Sigmoid colon (tissue), 4 donors: ENCODE measurements around the gene ME3.
"Not testable (repeated sequence)": the region's sequence is repeated elsewhere in the genome, so short reads cannot be mapped to it uniquely, and the experiment has no call there.

Experiments used
- EP300 ChIP-seq, 4 donors: sonication (generic); formaldehyde crosslinking; IDR thresholded peaks; one replicate each; pipeline ENCODE4 v1.6.1; 2017; ENCODE audit warnings: antibody characterized with exemption in 4 of 4
- POLR2A ChIP-seq, 2 donors: fragments of 450-650 bp; IDR thresholded peaks; one replicate each; pipeline ENCODE4 v1.6.1; 2016; ENCODE audit warnings: antibody characterized with exemption in 2 of 2, mild to moderate bottlenecking in 2 of 2, moderate library complexity in 2 of 2
- POLR2AphosphoS5 ChIP-seq, 4 donors: sonication (generic); formaldehyde crosslinking; IDR thresholded peaks; one replicate each; pipeline ENCODE4 v1.6.1; 2017; ENCODE audit warnings: antibody characterized with exemption in 4 of 4
- TF ChIP-seq, protein P1 (sequence below), 4 experiments: fragments of 450-650 bp in 3 of 4; fragments of 200-600 bp in 1 of 4; IDR thresholded peaks; one replicate each; pipeline ENCODE4 v1.5.1; 2016 to 2019; ENCODE audit warnings: antibody characterized with exemption in 4 of 4, mild to moderate bottlenecking in 3 of 4, moderate library complexity in 2 of 4

DNA sequence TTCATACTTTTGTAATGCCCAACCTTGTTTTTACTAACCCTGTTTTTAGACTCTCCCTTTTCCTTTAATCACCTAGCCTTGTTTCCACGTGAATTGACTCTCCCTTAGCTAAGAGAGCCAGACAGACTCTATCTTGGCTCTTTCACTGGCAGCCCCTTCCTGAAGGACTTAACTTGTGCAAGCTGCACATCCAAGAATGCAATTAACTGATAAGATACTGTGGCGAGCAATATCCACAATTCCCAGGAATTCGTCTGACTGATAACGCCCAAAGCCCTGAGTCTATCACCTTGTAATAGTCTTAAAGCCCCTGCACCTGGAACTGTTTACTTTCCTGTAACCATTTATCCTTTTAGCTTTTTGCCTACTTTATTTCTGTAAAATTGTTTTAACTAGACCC lies 248.9 kb downstream of the ME3 start:
- not testable (repeated sequence) for TF ChIP-seq POLR2A, POLR2AphosphoS5, EP300 (IDR thresholded peaks at IDR 0.05)
- TF ChIP-seq, protein P1, sequence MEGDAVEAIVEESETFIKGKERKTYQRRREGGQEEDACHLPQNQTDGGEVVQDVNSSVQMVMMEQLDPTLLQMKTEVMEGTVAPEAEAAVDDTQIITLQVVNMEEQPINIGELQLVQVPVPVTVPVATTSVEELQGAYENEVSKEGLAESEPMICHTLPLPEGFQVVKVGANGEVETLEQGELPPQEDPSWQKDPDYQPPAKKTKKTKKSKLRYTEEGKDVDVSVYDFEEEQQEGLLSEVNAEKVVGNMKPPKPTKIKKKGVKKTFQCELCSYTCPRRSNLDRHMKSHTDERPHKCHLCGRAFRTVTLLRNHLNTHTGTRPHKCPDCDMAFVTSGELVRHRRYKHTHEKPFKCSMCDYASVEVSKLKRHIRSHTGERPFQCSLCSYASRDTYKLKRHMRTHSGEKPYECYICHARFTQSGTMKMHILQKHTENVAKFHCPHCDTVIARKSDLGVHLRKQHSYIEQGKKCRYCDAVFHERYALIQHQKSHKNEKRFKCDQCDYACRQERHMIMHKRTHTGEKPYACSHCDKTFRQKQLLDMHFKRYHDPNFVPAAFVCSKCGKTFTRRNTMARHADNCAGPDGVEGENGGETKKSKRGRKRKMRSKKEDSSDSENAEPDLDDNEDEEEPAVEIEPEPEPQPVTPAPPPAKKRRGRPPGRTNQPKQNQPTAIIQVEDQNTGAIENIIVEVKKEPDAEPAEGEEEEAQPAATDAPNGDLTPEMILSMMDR (IDR thresholded peaks at IDR 0.05): not testable (repeated sequence)
